Neural progenitor cell (in vitro differentiated cells): ENCODE measurements around the gene CLIC4. TPM values are rescaled to one million over a fixed set of nuclear protein-coding genes. Genes with fewer than 3 reads are reported as not detected.
"Not testable (repeated sequence)": the region's sequence is repeated elsewhere in the genome, so short reads cannot be mapped to it uniquely, and the experiment has no call there.

Experiments
- DNase-seq: peaks from one replicate; pipeline ENCODE4 v3.0.0-alpha.2; 2016; ENCODE audit warnings: low spot score
- H2AFZ ChIP-seq: fragments of 200-600 bp; sonication (generic); replicated peaks from 2 replicates; pipeline ENCODE4 v1.6.1; 2016; ENCODE audit warnings: antibody characterized with exemption
- H3F3A ChIP-seq: fragments of 200-600 bp; sonication (generic); 2 replicates; pipeline ENCODE4 v1.6.1; 2016; ENCODE audit warnings: antibody characterized with exemption, low read depth
- H3K27ac ChIP-seq: fragments of 200-600 bp; sonication (generic); 2 replicates; pipeline ENCODE4 v1.5.1; 2016; ENCODE audit warnings: mild to moderate bottlenecking
- H3K27me3 ChIP-seq: fragments of 200-600 bp; sonication (generic); 2 replicates; pipeline ENCODE4 v1.6.1; 2016; ENCODE audit warnings: mild to moderate bottlenecking, moderate library complexity
- H3K36me3 ChIP-seq: fragments of 200-600 bp; sonication (generic); 2 replicates; pipeline ENCODE4 v1.5.1; 2016
- H3K4me1 ChIP-seq: fragments of 200-600 bp; sonication (generic); 2 replicates; pipeline ENCODE4 v1.6.1; 2016; ENCODE audit warnings: mixed run types
- H3K4me2 ChIP-seq: fragments of 200-600 bp; sonication (generic); 2 replicates; pipeline ENCODE4 v1.6.1; 2016
- H3K4me3 ChIP-seq: fragments of 200-600 bp; sonication (generic); 2 replicates; pipeline ENCODE4 v1.5.1; 2016
- H3K79me2 ChIP-seq: fragments of 200-600 bp; sonication (generic); 2 replicates; pipeline ENCODE4 v1.6.1; 2016; ENCODE audit warnings: low read depth
- H3K9ac ChIP-seq: fragments of 200-600 bp; sonication (generic); 2 replicates; pipeline ENCODE4 v1.6.1; 2016
- H3K9me3 ChIP-seq: fragments of 200-600 bp; sonication (generic); 2 replicates; pipeline ENCODE4 v1.5.1; 2016; ENCODE audit warnings: low read depth
- H4K20me1 ChIP-seq: fragments of 200-600 bp; sonication (generic); 2 replicates; pipeline ENCODE4 v1.6.1; 2016; ENCODE audit warnings: low read depth
- H3K27ac Mint-ChIP-seq: 3 replicates; pipeline ENCODE4 v1.8.0; 2021; ENCODE audit warnings: mixed read lengths
- H3K27me3 Mint-ChIP-seq: 2 replicates; pipeline ENCODE4 v1.8.0; 2022; ENCODE audit warnings: low read depth, mild to moderate bottlenecking, inconsistent platforms, moderate library complexity, mixed read lengths; ENCODE audit not compliant: insufficient read depth
- H3K36me3 Mint-ChIP-seq: 3 replicates; pipeline ENCODE4 v1.8.0; 2021; ENCODE audit warnings: mixed read lengths
- H3K4me1 Mint-ChIP-seq: 3 replicates; pipeline ENCODE4 v1.8.0; 2021; ENCODE audit warnings: mixed read lengths
- H3K4me3 Mint-ChIP-seq: 3 replicates; pipeline ENCODE4 v1.8.0; 2021; ENCODE audit warnings: mild to moderate bottlenecking, moderate library complexity, mixed read lengths
- H3K9me3 Mint-ChIP-seq: 3 replicates; pipeline ENCODE4 v1.8.0; 2020; ENCODE audit warnings: mixed read lengths
- CTCF ChIP-seq: fragments of 200-600 bp; sonication (generic); IDR thresholded peaks from 2 replicates; pipeline ENCODE4 v1.5.1; 2017; ENCODE audit warnings: antibody characterized with exemption, mild to moderate bottlenecking
- EZH2 ChIP-seq: fragments of 200-600 bp; sonication (generic); IDR thresholded peaks from 2 replicates; pipeline ENCODE4 v1.6.1; 2017; ENCODE audit warnings: antibody characterized with exemption, mild to moderate bottlenecking, moderate library complexity
- EZH2phosphoT487 ChIP-seq: fragments of 200-600 bp; sonication (generic); IDR thresholded peaks from 2 replicates; pipeline ENCODE4 v1.6.1; 2017; ENCODE audit warnings: antibody characterized with exemption
- total RNA-seq: library from RNA; depleted of rRNA; stranded (reverse); fragments of >200 nt; gene quantifications from 2 replicates; pipeline ENCODE4 v1.2.3, GENCODE V29; 2015; ENCODE audit warnings: low replicate concordance

Gene CLIC4
- total RNA-seq, 1 donor from 2014 or later: 263 TPM

DNA sequence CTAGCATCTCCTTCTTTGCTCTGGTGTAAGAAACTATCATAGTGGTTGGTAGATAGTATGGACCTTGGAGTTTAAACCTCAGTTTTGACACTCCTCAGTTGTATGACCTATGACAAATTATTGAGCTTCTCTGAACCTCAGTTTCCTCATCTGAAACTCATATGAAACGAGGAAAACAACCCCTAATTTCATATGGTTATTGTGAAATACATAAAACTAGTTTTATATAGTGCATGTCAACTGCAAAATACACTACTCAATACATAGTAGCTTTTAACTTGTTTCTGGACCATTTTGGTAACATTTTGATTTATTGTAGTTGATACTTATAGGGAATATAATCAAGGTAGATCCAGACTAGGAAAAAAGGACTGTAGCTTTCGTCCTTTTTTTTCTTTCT lies 32.9 kb downstream of the CLIC4 start:
- Histone ChIP-seq H3K27me3 (no peaks in the 10 kb centered on the region), H3K79me2 (peaks cover 98% of the 10 kb centered on the region), H3K4me1 (peaks cover 3% of the 10 kb centered on the region), H3F3A (peaks cover 3% of the 10 kb centered on the region), H4K20me1 (peaks cover 73% of the 10 kb centered on the region), H3K27ac (no peak overlapping the region), H3K4me2 (no peak overlapping the region), H3K4me3 (no peak overlapping the region), H3K9me3 (no peaks in the 10 kb centered on the region), H3K36me3 (no peaks in the 10 kb centered on the region), H2AFZ (no peak overlapping the region), H3K9ac (no peak overlapping the region)
- Mint-ChIP-seq H3K4me1 (peaks cover 9% of the 10 kb centered on the region), H3K36me3 (peaks cover 20% of the 10 kb centered on the region), H3K27me3 (peaks cover 2% of the 10 kb centered on the region), H3K4me3 (no peak overlapping the region), H3K9me3 (no peaks in the 10 kb centered on the region), H3K27ac (no peak overlapping the region)
- TF ChIP-seq EZH2 (no peak), CTCF (no peak), EZH2phosphoT487 (no peak)
- no peak for DNase-seq

GRCh38 chr1:24779199-24779598 lies 34.0 kb downstream of the CLIC4 start:
- H3K36me3 Mint-ChIP-seq: peaks cover 18% of the 10 kb centered on the region
- H3K79me2 ChIP-seq: peaks cover 98% of the 10 kb centered on the region
- not testable (repeated sequence) for H2AFZ ChIP-seq, DNase-seq, H3K4me3 ChIP-seq, H3K9me3 ChIP-seq, H3K27me3 ChIP-seq, H3K4me2 ChIP-seq, H3K4me1 ChIP-seq, H3K27me3 Mint-ChIP-seq, H3K4me3 Mint-ChIP-seq, H3K27ac Mint-ChIP-seq, H3K9me3 Mint-ChIP-seq, H3F3A ChIP-seq, H3K9ac ChIP-seq, H3K27ac ChIP-seq, H3K4me1 Mint-ChIP-seq, H3K36me3 ChIP-seq
- H4K20me1 ChIP-seq: peaks cover 70% of the 10 kb centered on the region

DNA sequence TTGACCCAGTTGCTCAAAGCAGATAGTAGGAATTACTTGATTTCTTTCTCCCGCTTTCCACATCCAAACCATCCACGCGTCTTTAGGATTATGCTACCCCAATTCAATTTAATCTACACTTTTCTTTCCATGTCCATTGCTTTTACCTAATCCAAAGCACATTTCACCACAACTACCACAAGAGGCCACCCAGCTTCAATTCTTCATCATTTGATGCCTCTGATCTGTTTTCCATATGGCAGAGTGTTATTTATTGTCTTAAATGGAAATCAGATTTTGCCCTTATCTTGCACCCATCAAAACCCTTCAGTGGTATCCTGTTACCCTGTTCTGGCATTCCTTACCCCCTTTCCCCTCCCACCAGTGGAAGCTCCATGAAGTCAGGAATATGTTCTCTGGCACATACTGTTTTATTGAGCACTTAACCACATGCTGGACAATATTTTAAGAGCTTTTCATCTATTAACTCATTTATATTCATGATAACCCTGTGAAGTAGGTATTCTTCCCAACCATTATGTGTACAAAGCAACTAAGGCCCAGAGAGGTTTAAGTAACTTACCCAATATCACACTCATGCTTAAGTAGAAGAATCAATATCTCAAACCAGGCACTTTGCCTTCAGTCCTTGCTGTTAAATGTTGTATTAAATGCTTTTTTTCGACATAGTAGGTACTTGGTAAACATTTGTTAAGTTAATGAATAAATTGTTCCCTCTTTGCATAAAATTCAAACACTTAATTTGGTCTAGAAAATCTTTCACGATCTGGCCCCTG lies 34.6 kb downstream of the CLIC4 start:
- H3K27me3 Mint-ChIP-seq: peaks cover 2% of the 10 kb centered on the region
- Histone ChIP-seq H3K79me2 (peaks cover 98% of the 10 kb centered on the region), H3K4me1 (peaks cover 3% of the 10 kb centered on the region), H3K9ac (no peak overlapping the region), H3K4me2 (no peak overlapping the region), H3F3A (no peaks in the 10 kb centered on the region), H3K36me3 (no peaks in the 10 kb centered on the region), H3K9me3 (no peaks in the 10 kb centered on the region), H2AFZ (no peak overlapping the region), H3K27ac (no peak overlapping the region), H3K27me3 (no peaks in the 10 kb centered on the region), H3K4me3 (no peak overlapping the region), H4K20me1 (peaks cover 64% of the 10 kb centered on the region)
- peaks cover 21% of the 10 kb centered on the region for H3K36me3 Mint-ChIP-seq
- H3K9me3 Mint-ChIP-seq: no peaks in the 10 kb centered on the region
- DNase-seq: no peak
- peaks cover 9% of the 10 kb centered on the region for H3K4me1 Mint-ChIP-seq
- H3K27ac Mint-ChIP-seq: no peak overlapping the region
- no peak overlapping the region for H3K4me3 Mint-ChIP-seq
- TF ChIP-seq EZH2 (no peak), EZH2phosphoT487 (no peak), CTCF (no peak)

- Histone ChIP-seq H4K20me1 (peaks cover 61% of the 10 kb centered on the region), H3K79me2 (peaks cover 98% of the 10 kb centered on the region)
- H3K27me3 ChIP-seq, H2AFZ ChIP-seq, H3K4me3 Mint-ChIP-seq, H3K4me1 ChIP-seq, H3K27me3 Mint-ChIP-seq, H3F3A ChIP-seq, H3K4me3 ChIP-seq, H3K27ac ChIP-seq, H3K36me3 ChIP-seq, H3K9me3 ChIP-seq, H3K4me2 ChIP-seq, H3K4me1 Mint-ChIP-seq, DNase-seq, H3K9ac ChIP-seq, H3K9me3 Mint-ChIP-seq, H3K27ac Mint-ChIP-seq: not testable (repeated sequence)
- H3K36me3 Mint-ChIP-seq: peaks cover 22% of the 10 kb centered on the region
These were observed 35.4 kb downstream of the CLIC4 start for GRCh38 chr1:24780626-24781025.
